WERI-Rb-1 (cell line): ENCODE measurements around the gene ITPR3.
A peak's percentile ranks its signal among the peaks of the same experiment; 100 is the strongest.

Source experiments
- DNase-seq: peaks from one replicate; pipeline ENCODE4 v3.0.0-alpha.2; 2020
- H3K27ac ChIP-seq: fragments of 250-450 bp; sonication (Bioruptor Pico); 2 replicates; pipeline ENCODE4 v1.5.1; 2020; ENCODE audit warnings: mild to moderate bottlenecking, moderate library complexity
- H3K27me3 ChIP-seq: fragments of 250-450 bp; sonication (Bioruptor Pico); 2 replicates; pipeline ENCODE4 v1.5.1; 2021; ENCODE audit warnings: mild to moderate bottlenecking, low read depth, moderate library complexity; ENCODE audit not compliant: insufficient read depth, severe bottlenecking
- H3K36me3 ChIP-seq: fragments of 250-450 bp; sonication (Bioruptor Pico); 2 replicates; pipeline ENCODE4 v1.5.1; 2020; ENCODE audit warnings: mild to moderate bottlenecking, moderate library complexity
- H3K4me3 ChIP-seq: 2 replicates; pipeline ENCODE4 v1.5.1; 2011; ENCODE audit warnings: low read depth, mild to moderate bottlenecking, control low read depth, low read length
- H3K9me3 ChIP-seq: fragments of 250-450 bp; sonication (Bioruptor Pico); 2 replicates; pipeline ENCODE4 v1.5.1; 2021; ENCODE audit warnings: mild to moderate bottlenecking, moderate library complexity; ENCODE audit not compliant: severe bottlenecking
- CTCF ChIP-seq: IDR thresholded peaks from 2 replicates; pipeline ENCODE4 v1.5.1; 2011; ENCODE audit warnings: low read depth, mild to moderate bottlenecking, control low read depth, inconsistent platforms, low read length

The ITPR3 gene

GRCh38 chr6:33607126-33607783 is 13.9 kb upstream of the ITPR3 start:
- Histone ChIP-seq H3K27me3 (no peaks in the 10 kb centered on the region), H3K4me3 (no peak overlapping the region), H3K27ac (no peak overlapping the region), H3K9me3 (peaks cover 11% of the 10 kb centered on the region), H3K36me3 (no peaks in the 10 kb centered on the region)
- no peak for TF ChIP-seq CTCF
- DNase-seq: no peak

GRCh38 chr6:33607784-33608161 is 13.3 kb upstream of the ITPR3 start:
- no peak for DNase-seq
- H3K27ac ChIP-seq: no peak overlapping the region
- peak; percentile 55 for TF ChIP-seq CTCF

GRCh38 chr6:33609019-33609418 is 12.1 kb upstream of the ITPR3 start:
- Histone ChIP-seq H3K4me3 (no peak overlapping the region), H3K27ac (no peak overlapping the region)

More at GRCh38 chr6:33607784-33608161, 13.3 kb upstream of the ITPR3 start:
- H3K4me3 ChIP-seq: no peak overlapping the region
- no peaks in the 10 kb centered on the region for H3K36me3 ChIP-seq
- H3K9me3 ChIP-seq: peaks cover 11% of the 10 kb centered on the region
- no peaks in the 10 kb centered on the region for H3K27me3 ChIP-seq

GRCh38 chr6:33609528-33609927 is 11.6 kb upstream of the ITPR3 start:
- Histone ChIP-seq H3K36me3 (no peaks in the 10 kb centered on the region), H3K27ac (no peak overlapping the region), H3K27me3 (no peaks in the 10 kb centered on the region), H3K4me3 (no peak overlapping the region), H3K9me3 (peaks cover 5% of the 10 kb centered on the region)
- DNase-seq: no peak
- TF ChIP-seq CTCF: no peak

More at GRCh38 chr6:33609019-33609418, 12.1 kb upstream of the ITPR3 start:
- no peaks in the 10 kb centered on the region for H3K36me3 ChIP-seq
- DNase-seq: no peak
- no peaks in the 10 kb centered on the region for H3K27me3 ChIP-seq
- no peak for TF ChIP-seq CTCF
- peaks cover 10% of the 10 kb centered on the region for H3K9me3 ChIP-seq

- DNase-seq: no peak
Observed at GRCh38 chr6:33610067-33610466, 11.1 kb upstream of the ITPR3 start.

More at GRCh38 chr6:33610067-33610466, 11.1 kb upstream of the ITPR3 start:
- no peak overlapping the region for H3K27ac ChIP-seq
- no peak for TF ChIP-seq CTCF
- H3K36me3 ChIP-seq: no peaks in the 10 kb centered on the region
- H3K9me3 ChIP-seq: peaks cover 4% of the 10 kb centered on the region
- H3K4me3 ChIP-seq: no peak overlapping the region
- no peaks in the 10 kb centered on the region for H3K27me3 ChIP-seq
